SK-N-SH (cell line): ENCODE data around the gene RNASEH2B. TPM values are rescaled to one million over a fixed set of nuclear protein-coding genes. Genes with fewer than 3 reads are reported as not detected.

ENCODE experiments used
- CTCF ChIA-PET: fragments of 300-600, 350-600 bp; formaldehyde crosslinking; extraction: SDS; loops from one replicate; lab custom pipeline; 2021; lab: Yijun Ruan, JAX
- POLR2A ChIA-PET: fragments of 350-600 bp; sonication (Branson Sonifier 250); formaldehyde crosslinking; extraction: SDS; loops from one replicate; lab custom pipeline; 2020; ENCODE audit warnings: antibody characterized with exemption, inconsistent platforms; lab: Yijun Ruan, JAX
- DNase-seq: peaks from one replicate; pipeline ENCODE4 v3.0.0; 2012
- H2AFZ ChIP-seq: fragments of 200-600 bp; sonication (generic); 2 replicates; pipeline ENCODE4 v1.8.1; 2016; ENCODE audit warnings: antibody characterized with exemption, mild to moderate bottlenecking, low read depth
- H3F3A ChIP-seq: fragments of 200-600 bp; sonication (generic); replicated peaks from 2 replicates; pipeline ENCODE3; 2016; ENCODE audit warnings: antibody characterized with exemption, mild to moderate bottlenecking; ENCODE audit not compliant: insufficient read depth
- H3K27ac ChIP-seq, 2 experiments: fragments of 200-500 bp in 1 of 2; fragments of 200-600 bp in 1 of 2; sonication (Bioruptor generic) in 1 of 2; sonication (generic), shearing (Covaris generic) in 1 of 2; 2 replicates each; pipeline versions ENCODE4 v1.5.1 to v1.6.1; 2014 to 2016; ENCODE audit warnings: low read depth in 2 of 2, inconsistent platforms in 1 of 2, low read length in 1 of 2, mild to moderate bottlenecking in 1 of 2, mixed read lengths in 1 of 2
- H3K27me3 ChIP-seq: fragments of 200-600 bp; sonication (generic), shearing (Covaris generic); 2 replicates; pipeline ENCODE4 v1.6.1; 2016; ENCODE audit warnings: mixed run types; ENCODE audit not compliant: insufficient read depth
- H3K36me3 ChIP-seq, 2 experiments: fragments of 200-500 bp in 1 of 2; fragments of 200-600 bp in 1 of 2; sonication (Bioruptor generic) in 1 of 2; sonication (generic) in 1 of 2; replicated peaks in 1 of 2; 2 replicates each; pipeline versions ENCODE3 to v1.5.1; 2014 to 2016; ENCODE audit warnings: low read length in 1 of 2, mild to moderate bottlenecking in 1 of 2; ENCODE audit not compliant: insufficient read depth in 2 of 2, control insufficient read depth in 1 of 2
- H3K4me1 ChIP-seq, 2 experiments: fragments of 200-500 bp in 1 of 2; fragments of 200-600 bp in 1 of 2; sonication (Bioruptor generic) in 1 of 2; sonication (generic), shearing (Covaris generic) in 1 of 2; 2 replicates each; pipeline versions ENCODE4 v1.5.1 to v1.6.1; 2014 to 2016; ENCODE audit warnings: low read depth in 1 of 2, low read length in 1 of 2, mixed run types in 1 of 2; ENCODE audit not compliant: insufficient read depth in 2 of 2, control insufficient read depth in 1 of 2
- H3K4me2 ChIP-seq: fragments of 200-600 bp; sonication (generic), shearing (Covaris generic); 2 replicates; pipeline ENCODE4 v1.6.1; 2017; ENCODE audit warnings: mixed run types
- H3K4me3 ChIP-seq, 2 experiments: fragments of 200-500 bp in 1 of 2; fragments of 200-600 bp in 1 of 2; sonication (Bioruptor generic) in 1 of 2; sonication (generic), shearing (Covaris generic) in 1 of 2; 2 replicates each; pipeline versions ENCODE4 v1.5.1 to v1.8.1; 2014 to 2016; ENCODE audit warnings: low read depth in 2 of 2, inconsistent platforms in 1 of 2, low read length in 1 of 2, mild to moderate bottlenecking in 1 of 2, mixed read lengths in 1 of 2, moderate library complexity in 1 of 2
- H3K79me2 ChIP-seq: fragments of 200-600 bp; sonication (generic); 2 replicates; pipeline ENCODE4 v1.8.1; 2017; ENCODE audit warnings: mild to moderate bottlenecking; ENCODE audit not compliant: insufficient read depth
- H3K9ac ChIP-seq: fragments of 200-600 bp; sonication (generic); 2 replicates; pipeline ENCODE4 v1.6.1; 2017; ENCODE audit warnings: mixed run types
- H3K9me2 ChIP-seq: fragments of 200-600 bp; sonication (generic); 2 replicates; pipeline ENCODE4 v1.6.1; 2017; ENCODE audit warnings: mixed run types
- H3K9me3 ChIP-seq: fragments of 200-600 bp; sonication (generic); 2 replicates; pipeline ENCODE4 v1.6.1; 2017; ENCODE audit warnings: mixed run types, mild to moderate bottlenecking, moderate library complexity
- H4K20me1 ChIP-seq: fragments of 200-600 bp; sonication (generic); 2 replicates; pipeline ENCODE4 v1.6.1; 2017; ENCODE audit warnings: mild to moderate bottlenecking, mixed run types; ENCODE audit not compliant: insufficient read depth
- CHD2 ChIP-seq: fragments of 150-350 bp; IDR thresholded peaks from 2 replicates; pipeline ENCODE4 v1.6.1; 2018; ENCODE audit warnings: low read length; ENCODE audit not compliant: partially characterized antibody
- ELF1 ChIP-seq: IDR thresholded peaks from 2 replicates; pipeline ENCODE4 v1.4.0; 2012
- EP300 ChIP-seq, 2 experiments: IDR thresholded peaks; 2 replicates each; pipeline versions ENCODE4 v1.4.0 to v1.6.1; 2012; ENCODE audit warnings: borderline replicate concordance in 1 of 2, low read depth in 1 of 2, low read length in 1 of 2
- FOXJ3 ChIP-seq: sonication (generic); formaldehyde crosslinking; IDR thresholded peaks from 2 replicates; pipeline ENCODE4 v1.5.1; 2020; ENCODE audit warnings: mild to moderate bottlenecking, missing genetic modification reagents
- FOXM1 ChIP-seq: IDR thresholded peaks from 2 replicates; pipeline ENCODE4 v1.4.0; 2012; ENCODE audit warnings: low read depth, mild to moderate bottlenecking
- JUND ChIP-seq: IDR thresholded peaks from 2 replicates; pipeline ENCODE4 v1.4.0; 2012
- MEF2A ChIP-seq: IDR thresholded peaks from 2 replicates; pipeline ENCODE4 v1.4.0; 2012; ENCODE audit warnings: low read depth, borderline replicate concordance
- MXI1 ChIP-seq: IDR thresholded peaks from 2 replicates; pipeline ENCODE4 v1.6.1; 2012; ENCODE audit warnings: mild to moderate bottlenecking, low read depth, low read length, improper control_type of control experiment
- PBX3 ChIP-seq: IDR thresholded peaks from 2 replicates; pipeline ENCODE4; 2012
- POLR2AphosphoS5 ChIP-seq: IDR thresholded peaks from 2 replicates; pipeline ENCODE4 v1.6.1; 2012; ENCODE audit warnings: low read depth, low read length
- RAD21 ChIP-seq: IDR thresholded peaks from 2 replicates; pipeline ENCODE4 v1.6.1; 2012; ENCODE audit warnings: mild to moderate bottlenecking, low read length
- RCOR1 ChIP-seq: fragments of 150-350 bp; IDR thresholded peaks from 2 replicates; pipeline ENCODE4 v1.6.1; 2017; ENCODE audit warnings: antibody characterized with exemption, low read length
- REST ChIP-seq: IDR thresholded peaks from 2 replicates; pipeline ENCODE4 v1.6.1; 2012; ENCODE audit warnings: mild to moderate bottlenecking, low read depth, low read length, moderate library complexity
- TAF1 ChIP-seq: IDR thresholded peaks from 2 replicates; pipeline ENCODE4 v1.6.1; 2012; ENCODE audit warnings: low read depth, mild to moderate bottlenecking, low read length, moderate library complexity, borderline replicate concordance
- USF2 ChIP-seq: fragments of 150-350 bp; IDR thresholded peaks from 2 replicates; pipeline ENCODE4 v1.6.1; 2017; ENCODE audit warnings: antibody characterized with exemption, low read length, low read depth, borderline replicate concordance
- YY1 ChIP-seq: IDR thresholded peaks from 2 replicates; pipeline ENCODE4 v1.4.0; 2012; ENCODE audit warnings: low read depth, mild to moderate bottlenecking
- polyA plus RNA-seq, 3 experiments: library from polyadenylated mRNA; depleted of rRNA; stranded (reverse); fragments of >200 nt; gene quantifications; 2 replicates each; pipeline ENCODE4 v1.2.3, GENCODE V29; 2012

RNASEH2B gene
- polyA plus RNA-seq, 1 of the 3 experiments (the other 2 are of a cell fraction): 13.0 TPM

GRCh38 chr13:50924025-50924424 lies 14.4 kb downstream of the RNASEH2B start:
- peaks cover 43% of the 10 kb centered on the region for H3K79me2 ChIP-seq
- H3K9ac ChIP-seq: no peak overlapping the region
- no peak for DNase-seq
- H3K27ac ChIP-seq: no peak overlapping the region
- H3F3A ChIP-seq: peaks cover 2% of the 10 kb centered on the region
- no peak overlapping the region for H2AFZ ChIP-seq
- peaks cover 28% of the 10 kb centered on the region for H3K9me3 ChIP-seq
- no peak overlapping the region for H3K4me3 ChIP-seq
- TF ChIP-seq CHD2: no peak
- TF ChIP-seq MXI1: no peak
- TF ChIP-seq JUND: no peak
- no peak for TF ChIP-seq FOXJ3 (CRISPR knock-in tag)
- no peak for TF ChIP-seq EP300 (IDR thresholded peaks at IDR 0.05; ENCODE audit: borderline replicate concordance in 1 of 2, low read depth in 1 of 2, low read length in 1 of 2)
- TF ChIP-seq TAF1: no peak
- TF ChIP-seq POLR2AphosphoS5: no peak
- no peak for TF ChIP-seq RAD21
- no peak for TF ChIP-seq ELF1
- TF ChIP-seq YY1: no peak
- no peak for TF ChIP-seq REST
- TF ChIP-seq FOXM1: no peak
- no peak for TF ChIP-seq RCOR1
- no peak for TF ChIP-seq USF2
- TF ChIP-seq MEF2A: no peak
- no peak for TF ChIP-seq PBX3
- H3K4me2 ChIP-seq: no peak overlapping the region
- no peaks in the 10 kb centered on the region for H3K9me2 ChIP-seq
- H3K4me1 ChIP-seq: peaks cover 0 to 2% of the 10 kb centered on the region in 2 experiments; a peak in 1 of 4 replicates
- H3K36me3 ChIP-seq: peaks cover 0 to 11% of the 10 kb centered on the region in 2 experiments
- POLR2A ChIA-PET: no interaction called here
- CTCF ChIA-PET: interaction anchor here (5.6 kb wide), 1 partner anchor 12 kb away, joined by 27 read pairs; no protein-coding TSS in a partner anchor
- no peaks in the 10 kb centered on the region for H3K27me3 ChIP-seq
- no peaks in the 10 kb centered on the region for H4K20me1 ChIP-seq
